CD4-positive, alpha-beta T cell treated with Interleukin-1 beta for 1 hour (primary cell): ENCODE measurements around the gene KTI12.
"Not testable (repeated sequence)": the region's sequence is repeated elsewhere in the genome, so short reads cannot be mapped to it uniquely, and the experiment has no call there.

Source experiments
- DNase-seq, 2 donors: peaks; one replicate each; pipeline ENCODE4 v3.0.0-alpha.2; 2020 to 2022

KTI12 gene

GRCh38 chr1:52033190-52034049, at the start of gene KTI12:
Gene KTI12, minus strand, starts transcription at chr1:52033810. Its CDS starts 49 bp downstream, at chr1:52033761.
- peak; percentile 89 to 91 for DNase-seq

- DNase-seq: no peak
Observed at GRCh38 chr1:52080014-52080415, 46.4 kb upstream of the KTI12 start.

GRCh38 chr1:52077277-52077676, 43.7 kb upstream of the KTI12 start:
- not testable (repeated sequence) for DNase-seq

- DNase-seq: no peak
Observed at GRCh38 chr1:52072291-52072690, 38.7 kb upstream of the KTI12 start.

GRCh38 chr1:52070704-52071103, 37.1 kb upstream of the KTI12 start:
- DNase-seq: no peak

GRCh38 chr1:52063192-52063591, 29.6 kb upstream of the KTI12 start:
- no peak for DNase-seq

GRCh38 chr1:52060822-52061221, 27.2 kb upstream of the KTI12 start:
- DNase-seq: no peak

- no peak for DNase-seq
Observed at GRCh38 chr1:52059888-52060287, 26.3 kb upstream of the KTI12 start.

- no peak for DNase-seq
Observed at GRCh38 chr1:52059321-52059720, 25.7 kb upstream of the KTI12 start.

GRCh38 chr1:52057876-52058415, 24.3 kb upstream of the KTI12 start:
- DNase-seq: no peak

- DNase-seq: no peak
Observed at GRCh38 chr1:52057255-52057654, 23.6 kb upstream of the KTI12 start.

GRCh38 chr1:52056937-52057231, 23.3 kb upstream of the KTI12 start:
- DNase-seq: no peak

GRCh38 chr1:52056163-52056936, 22.7 kb upstream of the KTI12 start, which contains the start of gene BTF3L4:
Gene BTF3L4, plus strand, starts transcription at chr1:52056295. Its CDS starts 3,553 bp downstream, at chr1:52059848.
- DNase-seq: peak; percentile 91

- no peak for DNase-seq
Observed at GRCh38 chr1:52055866-52056162, 22.2 kb upstream of the KTI12 start.

GRCh38 chr1:52055066-52055865, 21.7 kb upstream of the KTI12 start, which contains the start of gene TXNDC12:
Gene TXNDC12, minus strand, starts transcription at chr1:52055191. Its CDS starts 95 bp downstream, at chr1:52055096.
- DNase-seq: peak; percentile 61 to 64

- no peak for DNase-seq
Observed at GRCh38 chr1:52054496-52055065, 21.0 kb upstream of the KTI12 start.

GRCh38 chr1:52053862-52054261, 20.3 kb upstream of the KTI12 start:
- no peak for DNase-seq

GRCh38 chr1:52049337-52049736, 15.7 kb upstream of the KTI12 start:
- not testable (repeated sequence) for DNase-seq

- not testable (repeated sequence) for DNase-seq
Observed at GRCh38 chr1:52045666-52046195, 12.1 kb upstream of the KTI12 start.

GRCh38 chr1:52045236-52045635, 11.6 kb upstream of the KTI12 start:
- no peak for DNase-seq

GRCh38 chr1:52041551-52042185, 8.1 kb upstream of the KTI12 start:
- DNase-seq: no peak

- DNase-seq: no peak
Observed at GRCh38 chr1:52037909-52038308, 4.3 kb upstream of the KTI12 start.
